ENCODE data around the gene CCN6.

The CCN6 gene

DNA sequence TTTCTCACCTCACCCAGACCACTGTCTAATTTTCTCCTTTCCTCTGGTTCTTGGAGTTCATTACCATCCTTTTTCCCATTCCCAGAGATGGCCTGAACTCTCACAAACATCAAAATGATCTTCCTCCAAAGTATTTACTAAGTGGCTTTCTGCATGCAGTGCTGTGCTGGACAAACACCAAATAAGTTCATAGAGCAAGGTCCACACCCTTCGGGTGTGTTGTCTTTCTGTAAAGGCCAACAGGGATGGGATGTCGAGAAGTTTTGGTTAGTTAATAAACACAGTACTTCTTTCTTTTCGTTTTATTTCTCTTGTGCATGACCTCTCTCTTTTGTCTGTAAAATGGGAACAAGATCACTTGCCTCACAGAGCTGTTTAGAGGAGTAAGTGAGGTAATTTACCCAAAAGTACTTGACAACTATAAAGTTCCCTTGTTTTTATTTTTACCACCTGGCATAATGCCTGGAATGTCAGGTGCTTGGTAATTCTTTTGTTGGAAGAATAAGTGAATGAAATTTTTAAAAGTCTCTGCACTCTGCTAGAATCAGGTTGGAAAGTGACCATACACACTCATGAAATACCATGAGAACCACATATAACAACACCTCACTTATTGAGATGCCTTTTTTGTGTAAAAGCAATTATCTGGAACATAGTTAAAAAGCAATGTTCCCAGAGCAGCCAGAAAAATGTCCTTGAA, 22.8 kb upstream of the CCN6 start:
- POLR2A ChIA-PET, result no interaction called here
- no peak for DNase-seq (ENCODE audit: low read depth, low spot score)
- CTCF ChIA-PET, result interaction anchor here (0.9 to 1.9 kb wide), 6 partner anchors 9 to 321 kb away, joined by 3 to 8 read pairs (median 4); no protein-coding TSS in a partner anchor
- no peak overlapping the region for H3K4me3 ChIP-seq (ENCODE audit: low read depth, low read length)
- TF ChIP-seq, protein P1, sequence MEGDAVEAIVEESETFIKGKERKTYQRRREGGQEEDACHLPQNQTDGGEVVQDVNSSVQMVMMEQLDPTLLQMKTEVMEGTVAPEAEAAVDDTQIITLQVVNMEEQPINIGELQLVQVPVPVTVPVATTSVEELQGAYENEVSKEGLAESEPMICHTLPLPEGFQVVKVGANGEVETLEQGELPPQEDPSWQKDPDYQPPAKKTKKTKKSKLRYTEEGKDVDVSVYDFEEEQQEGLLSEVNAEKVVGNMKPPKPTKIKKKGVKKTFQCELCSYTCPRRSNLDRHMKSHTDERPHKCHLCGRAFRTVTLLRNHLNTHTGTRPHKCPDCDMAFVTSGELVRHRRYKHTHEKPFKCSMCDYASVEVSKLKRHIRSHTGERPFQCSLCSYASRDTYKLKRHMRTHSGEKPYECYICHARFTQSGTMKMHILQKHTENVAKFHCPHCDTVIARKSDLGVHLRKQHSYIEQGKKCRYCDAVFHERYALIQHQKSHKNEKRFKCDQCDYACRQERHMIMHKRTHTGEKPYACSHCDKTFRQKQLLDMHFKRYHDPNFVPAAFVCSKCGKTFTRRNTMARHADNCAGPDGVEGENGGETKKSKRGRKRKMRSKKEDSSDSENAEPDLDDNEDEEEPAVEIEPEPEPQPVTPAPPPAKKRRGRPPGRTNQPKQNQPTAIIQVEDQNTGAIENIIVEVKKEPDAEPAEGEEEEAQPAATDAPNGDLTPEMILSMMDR (IDR thresholded peaks at IDR 0.05; ENCODE audit: insufficient read depth, low read length, missing control alignments), result no peak

DNA sequence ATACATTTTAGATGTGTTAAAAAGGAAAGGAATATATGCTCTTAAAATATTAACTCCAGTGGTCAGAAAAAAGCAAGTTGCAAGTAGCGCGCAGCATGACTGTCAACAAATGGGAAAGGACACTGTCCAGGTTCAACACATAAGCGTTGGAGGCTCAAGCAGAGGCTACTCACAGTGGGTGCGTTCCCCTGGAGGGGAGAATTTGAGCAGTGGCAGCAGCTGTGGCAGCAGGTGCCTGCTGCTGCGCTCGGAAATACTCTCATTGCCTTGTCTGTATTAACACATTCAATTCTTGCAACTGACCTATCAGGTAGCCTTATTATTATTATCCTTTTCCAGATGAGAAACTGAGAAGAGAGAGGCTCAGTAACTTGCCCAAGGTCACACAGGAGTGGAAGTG, 21.9 kb upstream of the CCN6 start:
- CTCF ChIA-PET, result interaction anchor here (0.8 to 1.9 kb wide), 6 partner anchors 11 to 324 kb away, joined by 3 to 7 read pairs (median 4); no protein-coding TSS in a partner anchor
- TF ChIP-seq, protein P1 (IDR thresholded peaks at IDR 0.05; ENCODE audit: insufficient read depth, low read length, missing control alignments), result no peak
- no peak for DNase-seq (ENCODE audit: low read depth, low spot score)
- H3K4me3 ChIP-seq (ENCODE audit: low read depth, low read length), result no peak overlapping the region
- POLR2A ChIA-PET, result no interaction called here

DNA sequence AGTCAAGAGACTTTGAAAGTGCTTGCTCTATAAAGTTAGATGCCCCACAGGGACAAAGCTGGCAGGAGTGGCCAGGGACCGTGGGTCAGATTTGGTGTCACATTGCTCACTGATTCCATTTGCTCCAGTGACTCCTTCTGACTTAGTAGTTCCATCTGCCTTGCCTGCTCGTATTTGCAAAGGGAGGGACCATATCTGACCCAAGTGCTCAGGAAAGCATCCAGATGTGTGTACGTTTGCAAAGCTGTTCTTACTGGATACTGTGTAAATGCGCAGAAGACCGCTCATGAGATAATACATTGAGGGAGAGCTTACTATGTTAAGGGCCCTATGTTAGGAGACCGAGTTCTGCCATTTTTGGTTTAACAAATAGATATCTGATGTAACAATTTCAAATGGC, 21.2 kb upstream of the CCN6 start:
- ChIA-PET POLR2A (no interaction called here), CTCF (interaction anchor here (0.8 to 2.2 kb wide), 6 partner anchors 10 to 325 kb away, joined by 3 to 10 read pairs (median 4); no protein-coding TSS in a partner anchor)
- H3K4me3 ChIP-seq (ENCODE audit: low read depth, low read length), result no peak overlapping the region
- DNase-seq (ENCODE audit: low read depth, low spot score), result no peak
- TF ChIP-seq, protein P1 (IDR thresholded peaks at IDR 0.05; ENCODE audit: insufficient read depth, low read length, missing control alignments), result no peak

DNA sequence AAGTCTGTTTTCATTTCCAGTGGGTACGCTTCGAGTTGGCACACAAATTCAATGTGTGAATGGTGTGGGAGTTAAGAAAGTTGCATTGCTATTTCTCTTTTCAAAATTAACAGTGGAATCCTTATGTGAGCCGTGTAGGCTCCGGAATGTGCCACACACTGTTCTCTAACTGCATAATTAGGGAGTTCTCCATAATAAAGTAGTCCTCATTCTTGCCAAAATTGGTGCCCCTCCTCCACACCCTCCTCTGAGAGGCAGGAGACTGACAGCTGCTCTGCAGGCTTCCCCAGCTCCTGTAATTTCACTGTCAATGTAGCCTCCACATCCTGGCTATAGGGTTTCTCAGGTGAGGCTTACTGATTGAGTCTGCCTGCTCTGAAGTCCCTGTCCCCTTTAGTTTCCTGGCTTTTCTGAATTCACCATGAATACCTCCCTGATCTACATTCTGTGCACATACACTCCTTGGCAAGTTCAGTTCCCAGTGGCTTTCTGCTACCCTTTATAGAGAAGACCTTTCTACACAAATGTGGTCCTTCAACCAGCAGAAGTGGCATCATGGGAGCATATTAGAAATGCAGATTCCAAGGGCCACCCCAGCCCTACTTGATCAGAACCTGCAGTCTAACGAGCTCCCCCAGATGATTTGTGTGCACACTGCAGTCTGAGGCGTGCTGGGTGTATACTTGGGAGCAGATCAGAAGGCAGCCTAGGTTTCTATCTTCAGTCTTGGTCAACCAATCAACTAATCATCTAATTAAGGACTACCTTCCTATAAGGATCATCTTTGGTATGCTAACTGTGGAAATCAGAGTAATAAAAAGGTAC, 19.9 kb upstream of the CCN6 start:
- H3K4me3 ChIP-seq (ENCODE audit: low read depth, low read length), result no peak overlapping the region
- no peak for DNase-seq (ENCODE audit: low read depth, low spot score)
- ChIA-PET POLR2A (no interaction called here), CTCF (interaction anchor here (2.2 kb wide), 1 partner anchor 8 kb away, joined by 10 read pairs; no protein-coding TSS in a partner anchor)
- TF ChIP-seq, protein P1 (IDR thresholded peaks at IDR 0.05; ENCODE audit: insufficient read depth, low read length, missing control alignments), result no peak

DNA sequence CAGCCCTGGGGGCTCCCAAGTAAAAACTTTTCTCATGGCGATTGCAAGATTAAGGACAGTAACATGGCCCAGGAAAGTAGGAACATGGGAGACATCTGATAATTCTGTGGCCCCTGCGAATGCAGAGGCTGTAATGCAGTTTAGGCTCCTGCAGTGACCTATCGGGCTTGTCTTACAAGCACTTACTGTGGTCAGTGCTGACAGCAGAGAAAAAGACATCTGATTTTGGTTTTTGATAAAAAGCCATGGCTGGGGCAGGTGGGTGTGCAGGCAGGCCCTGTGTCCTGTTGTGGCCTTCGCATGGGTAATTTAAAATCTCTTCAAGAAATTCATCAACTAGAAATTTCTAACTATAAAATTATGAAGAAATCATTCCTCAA, 19.3 kb upstream of the CCN6 start:
- TF ChIP-seq, protein P1 (IDR thresholded peaks at IDR 0.05; ENCODE audit: insufficient read depth, low read length, missing control alignments), result no peak
- no peak overlapping the region for H3K4me3 ChIP-seq (ENCODE audit: low read depth, low read length)
- no peak for DNase-seq (ENCODE audit: low read depth, low spot score)
- ChIA-PET CTCF (no interaction called here), POLR2A (no interaction called here)

DNA sequence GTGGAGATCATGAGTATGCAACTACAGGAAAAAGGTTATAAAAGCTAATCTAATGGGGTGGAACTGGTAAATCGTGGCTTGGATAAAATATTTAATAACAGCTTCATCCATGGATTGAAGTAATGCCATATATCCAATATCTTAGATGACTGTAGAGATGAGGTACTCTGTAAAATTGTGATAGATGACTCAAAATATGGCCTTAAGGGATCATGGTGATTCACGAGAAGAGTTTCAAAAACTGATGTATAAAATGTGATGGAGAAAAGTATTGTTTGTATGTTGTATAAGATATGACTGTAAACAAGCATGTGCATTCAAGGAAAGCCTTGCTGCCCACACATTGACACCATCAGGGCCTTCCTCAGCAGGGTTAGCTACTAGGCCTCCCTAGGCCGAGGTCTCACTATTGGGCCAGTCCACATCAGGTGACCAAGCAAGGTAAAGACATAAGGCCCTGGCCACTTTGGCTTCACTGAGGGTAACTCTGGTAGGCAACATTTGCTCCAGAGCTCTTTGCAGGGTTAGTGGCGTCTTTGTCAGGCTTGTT, 17.7 kb upstream of the CCN6 start:
- no peak overlapping the region for H3K4me3 ChIP-seq (ENCODE audit: low read depth, low read length)
- no peak for DNase-seq (ENCODE audit: low read depth, low spot score)
- POLR2A ChIA-PET, result no interaction called here
- TF ChIP-seq, protein P1 (IDR thresholded peaks at IDR 0.05; ENCODE audit: insufficient read depth, low read length, missing control alignments), result no peak
- CTCF ChIA-PET, result interaction anchor here (0.6 to 1.1 kb wide), 3 partner anchors 18 to 326 kb away, joined by 3 to 4 read pairs (median 3); no protein-coding TSS in a partner anchor
